HCT116 (cell line): ENCODE measurements around the gene GNB1. TPM values are rescaled to one million over a fixed set of nuclear protein-coding genes. Genes with fewer than 3 reads are reported as not detected.

ENCODE experiments used
- ATAC-seq: fragments of 200-7000 bp; cut with Tn5 transposase; 2 replicates; pipeline ENCODE4 v1.9.1; 2020; ENCODE audit warnings: mild to moderate bottlenecking, moderate library complexity
- BruUV-seq: library from RNA; stranded (reverse); fragments of 400-500 nt; replicated peaks from 2 replicates; lab custom pipeline; 2021; lab: Mats Ljungman, UMichigan
- CTCF ChIA-PET: fragments of 300-600 bp; sonication (Branson Sonifier 250); formaldehyde crosslinking; loops from one replicate; lab custom pipeline; 2021; ENCODE audit warnings: antibody characterized with exemption; lab: Charles Lee
- POLR2A ChIA-PET: fragments of 300-600, 350-600 bp; sonication (Branson Sonifier 250); formaldehyde crosslinking; loops from one replicate; lab custom pipeline; 2021; ENCODE audit warnings: antibody characterized with exemption; lab: Charles Lee
- RAD21 ChIA-PET, 2 experiments: fragments of 300-600 bp; sonication (Branson Sonifier 250); formaldehyde crosslinking; loops; one replicate each; lab custom pipeline; 2023; ENCODE audit warnings: low total read pairs in 2 of 2; ENCODE audit not compliant: uncharacterized antibody in 2 of 2, unreplicated experiment in 2 of 2, low non-redundant PET in 1 of 2; lab: Charles Lee
- DNase-seq: peaks from one replicate; pipeline ENCODE4 v3.0.0-alpha.2; 2010; ENCODE audit warnings: low read depth, low spot score
- H2AFZ ChIP-seq: fragments of 200-600 bp; shearing (Covaris generic), sonication (generic); 2 replicates; pipeline ENCODE4 v1.6.1; 2017; ENCODE audit warnings: low read depth, mixed run types, mixed read lengths, antibody characterized with exemption, low read length; ENCODE audit not compliant: poor library complexity, severe bottlenecking
- H3K27ac ChIP-seq: 2 replicates; pipeline ENCODE4 v1.5.1; 2012; ENCODE audit warnings: low read depth, low read length
- H3K27me3 ChIP-seq: fragments of 200-600 bp; sonication (generic); 2 replicates; pipeline ENCODE4 v1.6.1; 2016; ENCODE audit warnings: mixed run types, low read length, mixed read lengths; ENCODE audit not compliant: insufficient read depth
- H3K36me3 ChIP-seq, 2 experiments: fragments of 200-500 bp in 1 of 2; fragments of 200-600 bp in 1 of 2; sonication (Bioruptor generic) in 1 of 2; sonication (generic) in 1 of 2; 2 replicates each; pipeline versions ENCODE4 v1.5.1 to v1.6.1; 2014 to 2016; ENCODE audit warnings: low read length in 2 of 2, inconsistent platforms in 1 of 2, mixed read lengths in 1 of 2, mixed run types in 1 of 2; ENCODE audit not compliant: insufficient read depth in 2 of 2, control insufficient read depth in 1 of 2
- H3K4me1 ChIP-seq, 2 experiments: fragments of 200-600 bp in 1 of 2; sonication (generic) in 1 of 2; 2 replicates each; pipeline versions ENCODE4 v1.5.1 to v1.6.1; 2012 to 2017; ENCODE audit warnings: low read length in 2 of 2, inconsistent platforms in 1 of 2, mild to moderate bottlenecking in 1 of 2, mixed read lengths in 1 of 2, mixed run types in 1 of 2, moderate library complexity in 1 of 2; ENCODE audit not compliant: insufficient read depth in 2 of 2, control insufficient read depth in 1 of 2
- H3K4me2 ChIP-seq: fragments of 200-600 bp; sonication (generic); 2 replicates; pipeline ENCODE4 v1.6.1; 2017; ENCODE audit warnings: mixed run types, low read length, mixed read lengths
- H3K4me3 ChIP-seq, 2 experiments: fragments of 200-600 bp in 1 of 2; sonication (generic) in 1 of 2; replicated peaks in 1 of 2; 2 replicates each; pipeline ENCODE4 v1.5.1; 2011 to 2016; ENCODE audit warnings: low read length in 2 of 2, control low read depth in 1 of 2, low read depth in 1 of 2, mild to moderate bottlenecking in 1 of 2, mixed read lengths in 1 of 2, mixed run types in 1 of 2
- H3K79me2 ChIP-seq: fragments of 200-600 bp; sonication (generic); 2 replicates; pipeline ENCODE4 v1.6.1; 2017; ENCODE audit warnings: mild to moderate bottlenecking, mixed run types, low read length, moderate library complexity, mixed read lengths; ENCODE audit not compliant: insufficient read depth
- H3K9ac ChIP-seq: fragments of 200-600 bp; sonication (generic); 2 replicates; pipeline ENCODE4 v1.6.1; 2016; ENCODE audit warnings: low read length, mixed read lengths
- H3K9me2 ChIP-seq: fragments of 200-600 bp; sonication (generic), shearing (Covaris generic); 2 replicates; pipeline ENCODE4 v1.6.1; 2017; ENCODE audit warnings: mixed run types, mild to moderate bottlenecking, moderate library complexity; ENCODE audit not compliant: insufficient read depth
- H3K9me3 ChIP-seq, 2 experiments: fragments of 200-500 bp in 1 of 2; fragments of 200-600 bp in 1 of 2; sonication (Bioruptor generic) in 1 of 2; sonication (generic) in 1 of 2; 2 replicates each; pipeline ENCODE4 v1.6.1; 2014 to 2017; ENCODE audit warnings: low read length in 2 of 2, mixed read lengths in 2 of 2, inconsistent platforms in 1 of 2, low read depth in 1 of 2, mild to moderate bottlenecking in 1 of 2, mixed run types in 1 of 2, moderate library complexity in 1 of 2; ENCODE audit not compliant: control insufficient read depth in 1 of 2, insufficient read depth in 1 of 2
- H4K20me1 ChIP-seq: fragments of 200-600 bp; sonication (generic), shearing (Covaris generic); 2 replicates; pipeline ENCODE4 v1.6.1; 2017; ENCODE audit warnings: mixed run types, mild to moderate bottlenecking, moderate library complexity; ENCODE audit not compliant: insufficient read depth
- CEBPB ChIP-seq: IDR thresholded peaks from 2 replicates; pipeline ENCODE4 v1.6.1; 2012; ENCODE audit warnings: low read depth
- EZH2 ChIP-seq: fragments of 200-600 bp; sonication (generic); IDR thresholded peaks from 2 replicates; pipeline ENCODE4 v1.6.1; 2017; ENCODE audit warnings: antibody characterized with exemption, mixed run types
- SRF ChIP-seq: IDR thresholded peaks from 2 replicates; pipeline ENCODE4 v1.6.1; 2012; ENCODE audit warnings: low read depth
- intact Hi-C: fragments of 100-400 bp; cut with micrococcal nuclease; formaldehyde crosslinking; loops from 2 replicates; pipeline ENCODE4 v1.10.0; 2022
- total RNA-seq: library from RNA; stranded (reverse); gene quantifications from one replicate; pipeline ENCODE4 v1.2.1, GENCODE V29; 2021; ENCODE audit not compliant: unreplicated experiment
- TF ChIP-seq, protein P1 (sequence below): IDR thresholded peaks from 2 replicates; pipeline ENCODE4 v1.6.1; 2011; ENCODE audit warnings: mild to moderate bottlenecking, low read length, moderate library complexity; ENCODE audit not compliant: insufficient replicate concordance; ENCODE audit errors: extremely low read depth
- TF ChIP-seq, protein P2 (sequence below), 3 experiments: fragments of 200-600 bp in 1 of 3; sonication (generic) in 1 of 3; IDR thresholded peaks in 2 of 3; conservative IDR thresholded peaks in 1 of 3; 2 replicates each; pipeline ENCODE4 v1.5.1; 2012 to 2017; ENCODE audit warnings: low read depth in 2 of 3, low read length in 2 of 3, antibody characterized with exemption in 1 of 3, borderline replicate concordance in 1 of 3, control low read depth in 1 of 3, mild to moderate bottlenecking in 1 of 3, mixed read lengths in 1 of 3, mixed run types in 1 of 3, moderate library complexity in 1 of 3; ENCODE audit not compliant: insufficient read depth in 1 of 3

Gene GNB1
- total RNA-seq, 1 experiment from 2014 or later = 371 TPM

DNA sequence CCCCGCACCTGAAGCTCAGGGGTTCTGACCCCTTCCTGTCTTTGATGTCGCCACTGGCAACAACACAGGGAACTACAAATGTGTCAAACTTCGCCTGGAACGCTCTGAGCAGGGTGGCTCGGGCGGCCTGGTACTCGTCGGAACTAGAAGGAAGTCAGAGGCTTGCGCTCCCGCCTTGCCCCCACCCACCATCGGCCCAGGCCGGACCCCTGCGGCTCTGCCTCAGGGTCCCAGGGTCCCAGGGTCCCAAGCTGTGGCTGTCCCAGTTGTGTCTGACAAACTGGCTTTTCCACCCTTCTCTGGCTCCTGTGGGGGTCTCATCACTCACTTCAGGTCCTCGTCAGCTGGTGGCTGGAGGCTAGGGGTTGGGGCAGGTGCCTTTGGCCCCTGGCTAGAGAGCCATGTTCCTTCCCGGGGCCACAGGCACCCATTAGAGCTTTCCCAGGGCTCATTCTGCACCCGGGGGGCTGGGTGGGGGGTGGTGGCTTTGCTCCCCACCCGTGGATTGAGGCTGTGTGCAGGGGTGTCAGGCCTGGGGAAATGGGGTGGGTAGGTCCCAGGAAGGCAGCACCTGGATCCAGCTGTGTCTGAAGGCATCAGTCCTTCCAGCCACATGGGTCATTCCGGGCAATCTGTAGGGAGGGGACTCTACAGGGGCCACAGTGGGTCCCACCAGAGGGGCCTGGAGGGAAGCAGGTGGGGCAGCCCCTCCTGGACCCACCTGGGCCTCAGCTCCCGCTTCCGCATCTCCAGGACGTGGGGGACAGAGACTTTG lies 36.2 kb upstream of the GNB1 start:
- no TSS peak for BruUV-seq
- Histone ChIP-seq H3K4me3 (no peak overlapping the region), H3K9me2 (no peaks in the 10 kb centered on the region), H3K36me3 (no peaks in the 10 kb centered on the region), H3K27me3 (no peaks in the 10 kb centered on the region), H3K9me3 (no peaks in the 10 kb centered on the region), H3K27ac (no peak overlapping the region), H3K9ac (no peak overlapping the region), H3K4me1 (no peaks in the 10 kb centered on the region), H4K20me1 (no peaks in the 10 kb centered on the region), H3K4me2 (no peak overlapping the region), H3K79me2 (no peaks in the 10 kb centered on the region), H2AFZ (no peak overlapping the region)
- POLR2A ChIA-PET = no interaction called here
- RAD21 ChIA-PET = no interaction called here
- intact Hi-C loops = no loop called here
- ATAC-seq (no peak), DNase-seq (no peak)
- CTCF ChIA-PET = no interaction called here
- TF ChIP-seq, protein P1, sequence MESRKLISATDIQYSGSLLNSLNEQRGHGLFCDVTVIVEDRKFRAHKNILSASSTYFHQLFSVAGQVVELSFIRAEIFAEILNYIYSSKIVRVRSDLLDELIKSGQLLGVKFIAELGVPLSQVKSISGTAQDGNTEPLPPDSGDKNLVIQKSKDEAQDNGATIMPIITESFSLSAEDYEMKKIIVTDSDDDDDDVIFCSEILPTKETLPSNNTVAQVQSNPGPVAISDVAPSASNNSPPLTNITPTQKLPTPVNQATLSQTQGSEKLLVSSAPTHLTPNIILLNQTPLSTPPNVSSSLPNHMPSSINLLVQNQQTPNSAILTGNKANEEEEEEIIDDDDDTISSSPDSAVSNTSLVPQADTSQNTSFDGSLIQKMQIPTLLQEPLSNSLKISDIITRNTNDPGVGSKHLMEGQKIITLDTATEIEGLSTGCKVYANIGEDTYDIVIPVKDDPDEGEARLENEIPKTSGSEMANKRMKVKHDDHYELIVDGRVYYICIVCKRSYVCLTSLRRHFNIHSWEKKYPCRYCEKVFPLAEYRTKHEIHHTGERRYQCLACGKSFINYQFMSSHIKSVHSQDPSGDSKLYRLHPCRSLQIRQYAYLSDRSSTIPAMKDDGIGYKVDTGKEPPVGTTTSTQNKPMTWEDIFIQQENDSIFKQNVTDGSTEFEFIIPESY = no peak
- no peak for TF ChIP-seq SRF
- no peak for TF ChIP-seq EZH2
- TF ChIP-seq CEBPB = no peak
- TF ChIP-seq, protein P2, sequence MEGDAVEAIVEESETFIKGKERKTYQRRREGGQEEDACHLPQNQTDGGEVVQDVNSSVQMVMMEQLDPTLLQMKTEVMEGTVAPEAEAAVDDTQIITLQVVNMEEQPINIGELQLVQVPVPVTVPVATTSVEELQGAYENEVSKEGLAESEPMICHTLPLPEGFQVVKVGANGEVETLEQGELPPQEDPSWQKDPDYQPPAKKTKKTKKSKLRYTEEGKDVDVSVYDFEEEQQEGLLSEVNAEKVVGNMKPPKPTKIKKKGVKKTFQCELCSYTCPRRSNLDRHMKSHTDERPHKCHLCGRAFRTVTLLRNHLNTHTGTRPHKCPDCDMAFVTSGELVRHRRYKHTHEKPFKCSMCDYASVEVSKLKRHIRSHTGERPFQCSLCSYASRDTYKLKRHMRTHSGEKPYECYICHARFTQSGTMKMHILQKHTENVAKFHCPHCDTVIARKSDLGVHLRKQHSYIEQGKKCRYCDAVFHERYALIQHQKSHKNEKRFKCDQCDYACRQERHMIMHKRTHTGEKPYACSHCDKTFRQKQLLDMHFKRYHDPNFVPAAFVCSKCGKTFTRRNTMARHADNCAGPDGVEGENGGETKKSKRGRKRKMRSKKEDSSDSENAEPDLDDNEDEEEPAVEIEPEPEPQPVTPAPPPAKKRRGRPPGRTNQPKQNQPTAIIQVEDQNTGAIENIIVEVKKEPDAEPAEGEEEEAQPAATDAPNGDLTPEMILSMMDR (IDR thresholded peaks at IDR 0.05 in 2 of 3, conservative IDR thresholded peaks at IDR 0.05 in 1 of 3; ENCODE audit: borderline replicate concordance in 1 of 3, insufficient read depth in 1 of 3, low read depth in 2 of 3, low read length in 2 of 3) = no peak
